D341Med (cell line): ENCODE results near the gene PNO1.
"Not testable (repeated sequence)": the region's sequence is repeated elsewhere in the genome, so short reads cannot be mapped to it uniquely, and the experiment has no call there.

Experiments used
- DNase-seq: peaks from one replicate; pipeline ENCODE4 v3.0.0; 2012; ENCODE audit warnings: low spot score

Gene PNO1

GRCh38 chr2:68157402-68158133, at the start of gene PNO1:
TSS of gene PNO1 (plus strand) at chr2:68157888. CDS start at chr2:68157935, 47 bp downstream.
- DNase-seq = peak; percentile 95

- no peak for DNase-seq
These were observed 49.6 kb upstream of the PNO1 start for GRCh38 chr2:68108120-68108519.

- peak; percentile 41 for DNase-seq
These were observed 47.6 kb upstream of the PNO1 start for GRCh38 chr2:68110102-68110501.

GRCh38 chr2:68115965-68116364, 41.7 kb upstream of the PNO1 start:
- DNase-seq = no peak

- DNase-seq = not testable (repeated sequence)
These were observed 39.8 kb upstream of the PNO1 start for GRCh38 chr2:68117922-68118321.

GRCh38 chr2:68118816-68119215, 38.9 kb upstream of the PNO1 start:
- DNase-seq = no peak

- DNase-seq = no peak
These were observed 38.2 kb upstream of the PNO1 start for GRCh38 chr2:68119504-68119903.

GRCh38 chr2:68121873-68122679, 35.6 kb upstream of the PNO1 start:
- DNase-seq = peak; percentile 82

- DNase-seq = no peak
These were observed 35.1 kb upstream of the PNO1 start for GRCh38 chr2:68122680-68122964.

- DNase-seq = no peak
These were observed 33.4 kb upstream of the PNO1 start for GRCh38 chr2:68124321-68124720.

- no peak for DNase-seq
These were observed 31.9 kb upstream of the PNO1 start for GRCh38 chr2:68125821-68126220.

GRCh38 chr2:68126561-68126960, 31.1 kb upstream of the PNO1 start:
- no peak for DNase-seq

- DNase-seq = no peak
These were observed 30.1 kb upstream of the PNO1 start for GRCh38 chr2:68127358-68128242.

- DNase-seq = no peak
These were observed 23.6 kb upstream of the PNO1 start for GRCh38 chr2:68134120-68134519.

- DNase-seq = no peak
These were observed 23.1 kb upstream of the PNO1 start for GRCh38 chr2:68134554-68134953.

- DNase-seq = peak; percentile 40
These were observed 22.0 kb upstream of the PNO1 start for GRCh38 chr2:68135448-68136320.

- DNase-seq = no peak
These were observed 15.8 kb upstream of the PNO1 start for GRCh38 chr2:68141875-68142274.

- DNase-seq = no peak
These were observed 6.7 kb upstream of the PNO1 start for GRCh38 chr2:68151037-68151436.

GRCh38 chr2:68152681-68153347, 4.9 kb upstream of the PNO1 start:
- DNase-seq = no peak

GRCh38 chr2:68155618-68156017, 2.1 kb upstream of the PNO1 start:
- DNase-seq = no peak

GRCh38 chr2:68156419-68156818, 1.3 kb upstream of the PNO1 start:
- no peak for DNase-seq
